Prostate gland (tissue), 2 donors: ENCODE data around the gene ICE2.

Experiments
- POLR2A ChIP-seq: fragments of 450-650 bp; IDR thresholded peaks from one replicate; pipeline ENCODE4 v1.6.1; 2016; ENCODE audit warnings: antibody characterized with exemption, mild to moderate bottlenecking
- POLR2AphosphoS5 ChIP-seq: sonication (generic); formaldehyde crosslinking; IDR thresholded peaks from one replicate; pipeline ENCODE4 v1.6.1; 2017; ENCODE audit warnings: antibody characterized with exemption
- TF ChIP-seq, protein P1 (sequence below), 4 experiments: fragments of 200-600 bp in 2 of 4; fragments of 450-650 bp in 2 of 4; sonication (generic) in 2 of 4; IDR thresholded peaks; 1 replicate in 3 of 4; 2 replicates in 1 of 4; pipeline ENCODE4 v1.5.1; 2016 to 2019; ENCODE audit warnings: antibody characterized with exemption in 4 of 4, mild to moderate bottlenecking in 2 of 4, moderate library complexity in 2 of 4

DNA sequence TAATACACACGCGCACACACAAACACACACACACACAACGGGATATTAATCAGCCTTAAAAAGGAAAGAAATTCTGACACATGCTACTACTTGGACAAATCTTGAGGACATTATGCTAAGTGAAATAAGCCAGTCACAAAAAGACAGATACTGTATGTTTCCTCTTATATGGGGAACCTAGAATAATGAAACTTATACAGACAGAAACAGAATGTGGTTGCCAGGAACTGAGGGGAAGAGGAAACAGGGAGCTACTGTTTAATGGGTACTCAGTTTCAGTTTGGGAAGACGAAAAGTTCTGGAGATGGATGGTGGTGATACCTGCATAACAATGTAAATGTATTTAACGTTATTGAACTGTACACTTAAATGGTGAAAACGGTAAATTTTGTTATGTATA, 20.2 kb downstream of the ICE2 start:
- TF ChIP-seq, protein P1, sequence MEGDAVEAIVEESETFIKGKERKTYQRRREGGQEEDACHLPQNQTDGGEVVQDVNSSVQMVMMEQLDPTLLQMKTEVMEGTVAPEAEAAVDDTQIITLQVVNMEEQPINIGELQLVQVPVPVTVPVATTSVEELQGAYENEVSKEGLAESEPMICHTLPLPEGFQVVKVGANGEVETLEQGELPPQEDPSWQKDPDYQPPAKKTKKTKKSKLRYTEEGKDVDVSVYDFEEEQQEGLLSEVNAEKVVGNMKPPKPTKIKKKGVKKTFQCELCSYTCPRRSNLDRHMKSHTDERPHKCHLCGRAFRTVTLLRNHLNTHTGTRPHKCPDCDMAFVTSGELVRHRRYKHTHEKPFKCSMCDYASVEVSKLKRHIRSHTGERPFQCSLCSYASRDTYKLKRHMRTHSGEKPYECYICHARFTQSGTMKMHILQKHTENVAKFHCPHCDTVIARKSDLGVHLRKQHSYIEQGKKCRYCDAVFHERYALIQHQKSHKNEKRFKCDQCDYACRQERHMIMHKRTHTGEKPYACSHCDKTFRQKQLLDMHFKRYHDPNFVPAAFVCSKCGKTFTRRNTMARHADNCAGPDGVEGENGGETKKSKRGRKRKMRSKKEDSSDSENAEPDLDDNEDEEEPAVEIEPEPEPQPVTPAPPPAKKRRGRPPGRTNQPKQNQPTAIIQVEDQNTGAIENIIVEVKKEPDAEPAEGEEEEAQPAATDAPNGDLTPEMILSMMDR (IDR thresholded peaks at IDR 0.05) = no peak
- no peak for TF ChIP-seq POLR2A
- no peak for TF ChIP-seq POLR2AphosphoS5
